ENCODE results near the gene SEMA3C.
A peak's percentile ranks its signal among the peaks of the same experiment; 100 is the strongest.

The SEMA3C gene

DNA sequence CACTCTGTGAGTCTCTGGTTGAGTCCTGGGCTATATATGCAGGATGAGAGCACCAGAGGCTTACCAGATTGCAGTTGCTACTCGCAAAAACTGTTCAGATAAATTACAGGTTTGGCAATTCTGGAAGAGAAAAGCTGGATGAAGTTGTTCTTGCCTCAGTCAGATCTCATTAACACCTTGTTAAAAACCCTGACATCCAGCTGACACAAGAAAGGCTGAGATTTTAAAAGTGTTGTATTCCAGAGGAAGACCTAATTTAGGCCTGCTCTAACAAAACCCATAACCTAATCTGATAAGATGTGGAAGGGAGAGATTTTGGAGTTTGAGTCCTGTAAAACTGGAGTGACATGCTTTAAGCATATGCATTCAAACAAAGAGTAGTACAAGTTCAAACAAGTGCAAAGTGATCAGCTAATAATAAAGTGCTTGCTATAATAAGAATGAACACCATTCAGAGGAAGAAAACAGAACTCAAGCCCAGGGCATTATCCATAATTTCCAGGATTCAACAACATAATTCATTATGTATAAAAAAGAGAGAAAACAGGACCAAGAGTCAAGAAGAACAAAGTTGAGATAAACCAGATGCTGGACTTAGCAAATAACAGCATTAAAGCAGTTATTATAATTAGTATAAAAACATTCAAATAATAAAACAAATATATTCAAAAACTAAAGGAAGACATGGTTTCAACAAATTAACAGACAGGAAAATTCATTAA lies 144.9 kb downstream of the SEMA3C start:
- DNase-seq: no peak
- TF ChIP-seq POLR2A (IDR thresholded peaks at IDR 0.05; ENCODE audit: low read length) (no peak), GATA1 (IDR thresholded peaks at IDR 0.05; ENCODE audit: low read depth, low read length) (no peak)

GRCh38 chr7:80772347-80772993 lies 146.4 kb downstream of the SEMA3C start:
- no peak for DNase-seq

DNA sequence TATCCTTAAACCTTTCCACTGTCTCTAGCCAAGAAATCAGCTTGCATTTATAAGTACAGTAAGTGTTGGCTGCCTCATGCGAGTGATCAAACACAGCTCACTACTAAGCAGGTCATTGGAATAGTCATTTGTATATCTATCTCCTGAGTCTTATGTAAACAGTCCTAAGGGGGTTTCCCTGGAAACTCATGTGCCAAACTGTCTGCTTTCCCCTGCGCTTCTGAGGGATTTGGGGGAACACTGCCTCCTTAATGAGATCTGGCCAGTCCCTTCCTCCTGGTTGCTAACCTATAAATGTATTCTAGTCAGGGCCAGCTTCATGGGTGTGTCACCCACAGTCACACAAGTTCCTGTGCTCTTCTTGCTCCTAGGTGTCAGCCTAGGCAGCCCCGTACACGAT lies 147.3 kb downstream of the SEMA3C start:
- TF ChIP-seq POLR2A (IDR thresholded peaks at IDR 0.05; ENCODE audit: low read length): no peak
- no peak for TF ChIP-seq GATA1 (IDR thresholded peaks at IDR 0.05; ENCODE audit: low read depth, low read length)
- DNase-seq: no peak

More at GRCh38 chr7:80772347-80772993, 146.4 kb downstream of the SEMA3C start:
- no peak for TF ChIP-seq POLR2A (IDR thresholded peaks at IDR 0.05; ENCODE audit: low read length)
- no peak for TF ChIP-seq GATA1 (IDR thresholded peaks at IDR 0.05; ENCODE audit: low read depth, low read length)

DNA sequence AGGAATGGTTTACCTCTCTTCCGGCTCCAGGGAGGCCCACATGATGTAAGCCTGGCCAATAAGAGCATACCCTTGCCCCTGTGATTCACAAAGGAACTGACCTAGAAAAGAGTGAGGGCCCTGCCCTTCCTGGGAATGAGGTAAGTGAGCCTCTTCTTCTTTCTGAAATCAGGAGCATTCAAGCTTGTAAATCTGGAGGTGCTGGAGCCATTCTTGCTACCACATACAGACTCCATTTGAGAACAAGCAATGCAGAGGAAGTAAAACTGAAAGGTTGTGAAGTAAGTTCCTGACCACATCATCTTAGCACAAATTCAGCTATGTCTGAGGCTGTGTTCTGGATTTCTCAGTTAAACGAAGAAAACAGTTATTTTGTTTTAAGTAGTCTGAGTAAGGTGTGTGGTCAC lies 148.2 kb downstream of the SEMA3C start:
- no peak for DNase-seq
- TF ChIP-seq GATA1 (IDR thresholded peaks at IDR 0.05; ENCODE audit: low read depth, low read length) (no peak), POLR2A (IDR thresholded peaks at IDR 0.05; ENCODE audit: low read length) (no peak)

DNA sequence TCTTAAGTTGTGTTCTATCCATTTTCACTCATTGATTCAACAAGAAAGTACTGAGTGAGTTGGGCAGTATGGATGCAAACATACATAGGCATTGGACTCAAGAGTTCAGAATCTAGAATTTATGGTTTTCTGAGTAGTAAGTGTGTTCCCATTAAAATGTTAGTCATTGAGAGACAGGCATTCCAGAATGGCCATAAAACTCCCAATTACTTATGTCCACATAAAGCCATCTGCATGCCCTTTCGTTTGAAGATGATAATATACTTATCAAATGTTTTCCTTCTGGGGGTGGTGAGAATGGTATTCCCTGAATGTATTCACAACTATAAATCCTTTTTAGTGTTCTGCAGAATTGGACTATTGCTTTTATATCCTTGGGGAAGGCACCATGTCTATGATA lies 148.8 kb downstream of the SEMA3C start:
- DNase-seq: no peak
- no peak for TF ChIP-seq POLR2A (IDR thresholded peaks at IDR 0.05; ENCODE audit: low read length)
- TF ChIP-seq GATA1 (IDR thresholded peaks at IDR 0.05; ENCODE audit: low read depth, low read length): no peak

- no peak for TF ChIP-seq POLR2A (IDR thresholded peaks at IDR 0.05; ENCODE audit: low read length)
- no peak for TF ChIP-seq GATA1 (IDR thresholded peaks at IDR 0.05; ENCODE audit: low read depth, low read length)
- DNase-seq: no peak
Measured at GRCh38 chr7:80768756-80769155, 150.1 kb downstream of the SEMA3C start.

DNA sequence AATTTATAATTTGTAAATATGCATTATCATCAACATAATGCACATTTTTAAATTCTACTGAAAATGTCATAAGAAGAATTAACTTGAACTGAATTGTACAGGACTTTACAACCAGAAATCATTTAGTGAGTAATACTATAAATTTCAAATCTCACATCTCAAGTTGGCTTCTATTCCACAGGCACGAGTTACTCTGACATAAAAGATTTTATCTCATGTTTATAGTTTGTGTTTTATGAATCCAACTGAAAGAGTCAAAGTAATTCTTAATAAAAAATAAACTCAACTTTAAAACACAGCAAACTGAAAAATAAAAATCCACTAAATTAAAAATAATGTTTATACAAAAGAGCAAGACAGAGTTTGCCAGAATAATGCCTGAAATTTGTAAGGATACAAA lies 151.2 kb downstream of the SEMA3C start:
- DNase-seq: no peak
- no peak for TF ChIP-seq GATA1 (IDR thresholded peaks at IDR 0.05; ENCODE audit: low read depth, low read length)
- TF ChIP-seq POLR2A (IDR thresholded peaks at IDR 0.05; ENCODE audit: low read length): no peak

GRCh38 chr7:80766724-80767123 lies 152.1 kb downstream of the SEMA3C start:
- DNase-seq: no peak
- TF ChIP-seq GATA1 (IDR thresholded peaks at IDR 0.05; ENCODE audit: low read depth, low read length) (no peak), POLR2A (IDR thresholded peaks at IDR 0.05; ENCODE audit: low read length) (no peak)

- DNase-seq: no peak
- no peak for TF ChIP-seq GATA1 (IDR thresholded peaks at IDR 0.05; ENCODE audit: low read depth, low read length)
- TF ChIP-seq POLR2A (IDR thresholded peaks at IDR 0.05; ENCODE audit: low read length): no peak
Measured at GRCh38 chr7:80764132-80764531, 154.7 kb downstream of the SEMA3C start.

- no peak for TF ChIP-seq POLR2A (IDR thresholded peaks at IDR 0.05; ENCODE audit: low read length)
- TF ChIP-seq GATA1 (IDR thresholded peaks at IDR 0.05; ENCODE audit: low read depth, low read length): no peak
- no peak for DNase-seq
Measured at GRCh38 chr7:80763704-80764103, 155.1 kb downstream of the SEMA3C start.

GRCh38 chr7:80763289-80763688 lies 155.6 kb downstream of the SEMA3C start:
- TF ChIP-seq GATA1 (IDR thresholded peaks at IDR 0.05; ENCODE audit: low read depth, low read length): no peak
- no peak for TF ChIP-seq POLR2A (IDR thresholded peaks at IDR 0.05; ENCODE audit: low read length)
- peak in 1 of 2 experiments; percentile 10 for DNase-seq

- no peak for DNase-seq
- TF ChIP-seq GATA1 (IDR thresholded peaks at IDR 0.05; ENCODE audit: low read depth, low read length) (no peak), POLR2A (IDR thresholded peaks at IDR 0.05; ENCODE audit: low read length) (no peak)
Measured at GRCh38 chr7:80760292-80760691, 158.6 kb downstream of the SEMA3C start.

DNA sequence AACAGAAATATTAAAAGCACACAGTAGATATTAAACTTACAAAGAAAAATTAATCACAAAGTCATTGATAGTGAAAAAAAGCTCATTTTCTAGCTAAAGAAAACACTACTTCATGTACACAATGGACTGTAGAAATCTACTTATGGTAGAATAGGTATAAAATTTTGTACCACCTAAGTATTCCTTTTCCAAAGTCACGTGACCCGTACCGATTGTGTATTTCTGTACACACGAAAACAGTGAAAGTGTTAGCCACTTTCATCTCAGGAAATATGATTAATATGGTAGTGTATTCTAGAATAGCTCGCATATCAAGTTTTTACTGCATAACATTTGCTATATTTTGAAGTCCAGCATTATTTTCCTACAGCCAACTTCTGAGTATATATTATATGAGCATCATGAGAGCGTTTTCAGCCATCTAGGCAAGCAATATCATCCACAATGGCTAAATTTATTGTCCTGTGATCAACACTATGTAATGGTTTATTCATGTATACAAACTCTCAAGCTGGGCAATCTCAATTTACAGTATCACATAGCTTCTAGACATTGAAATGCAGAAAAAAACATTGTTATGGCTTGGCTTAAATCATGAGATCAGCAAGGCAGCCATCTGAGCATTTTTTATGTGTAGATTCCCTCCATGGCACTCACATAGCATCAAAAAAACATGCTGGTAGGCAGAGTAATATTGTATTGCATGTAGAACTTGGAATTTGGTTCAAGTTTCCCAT lies 165.7 kb downstream of the SEMA3C start:
- no peak for DNase-seq

GRCh38 chr7:80749270-80749669 lies 169.6 kb downstream of the SEMA3C start:
- DNase-seq: no peak
- TF ChIP-seq GATA1 (IDR thresholded peaks at IDR 0.05; ENCODE audit: low read depth, low read length) (no peak), POLR2A (IDR thresholded peaks at IDR 0.05; ENCODE audit: low read length) (no peak)

More for the DNA sequence above, 165.7 kb downstream of the SEMA3C start:
- TF ChIP-seq GATA1 (IDR thresholded peaks at IDR 0.05; ENCODE audit: low read depth, low read length): no peak
- TF ChIP-seq POLR2A (IDR thresholded peaks at IDR 0.05; ENCODE audit: low read length): no peak
